Endothelial cell (in vitro differentiated cells): ENCODE measurements around the gene PXDN. TPM values are rescaled to one million over a fixed set of nuclear protein-coding genes. Genes with fewer than 3 reads are reported as not detected.

Source experiments
- DNase-seq: peaks from one replicate; pipeline ENCODE4 v3.0.0; 2021; ENCODE audit warnings: low spot score
- H3K27ac Mint-ChIP-seq: one replicate; pipeline ENCODE4 v1.8.0; 2021; ENCODE audit warnings: mixed read lengths, inconsistent platforms; ENCODE audit not compliant: unreplicated experiment
- H3K27me3 Mint-ChIP-seq: one replicate; pipeline ENCODE4 v1.8.0; 2021; ENCODE audit warnings: mild to moderate bottlenecking, moderate library complexity, mixed read lengths, inconsistent platforms; ENCODE audit not compliant: unreplicated experiment
- H3K36me3 Mint-ChIP-seq: one replicate; pipeline ENCODE4 v1.8.0; 2021; ENCODE audit warnings: mild to moderate bottlenecking, low read depth, mixed read lengths, inconsistent platforms; ENCODE audit not compliant: unreplicated experiment
- H3K4me1 Mint-ChIP-seq: one replicate; pipeline ENCODE4 v1.8.0; 2021; ENCODE audit warnings: mild to moderate bottlenecking, mixed read lengths, inconsistent platforms; ENCODE audit not compliant: unreplicated experiment
- H3K4me3 Mint-ChIP-seq: one replicate; pipeline ENCODE4 v1.8.0; 2021; ENCODE audit warnings: mild to moderate bottlenecking, mixed read lengths, inconsistent platforms; ENCODE audit not compliant: unreplicated experiment
- H3K9me3 Mint-ChIP-seq: one replicate; pipeline ENCODE4 v1.8.0; 2021; ENCODE audit warnings: mixed read lengths, inconsistent platforms; ENCODE audit not compliant: unreplicated experiment
- CTCF ChIP-seq: fragments of 200-600 bp; sonication (generic); IDR thresholded peaks from one replicate; pipeline ENCODE4 v1.5.0; 2021; ENCODE audit warnings: antibody characterized with exemption; ENCODE audit not compliant: unreplicated experiment
- total RNA-seq: library from RNA; stranded (reverse); fragmentation: NEBNext Ultra II Directional; extraction: Animal tissue kit (Norgen Biotek cat#: 25700); gene quantifications from one replicate; pipeline ENCODE4 v1.2.1, GENCODE V29; 2021; ENCODE audit not compliant: unreplicated experiment

PXDN gene
- total RNA-seq, 1 donor from 2014 or later, result 521 TPM

- no peak for TF ChIP-seq CTCF
- no peaks in the 10 kb centered on the region for H3K9me3 Mint-ChIP-seq
- H3K27ac Mint-ChIP-seq, result peak overlapping the region; percentile 44
- H3K4me1 Mint-ChIP-seq, result peaks cover 26% of the 10 kb centered on the region
- no peak for DNase-seq
- H3K4me3 Mint-ChIP-seq, result peak overlapping the region; percentile 83
- H3K36me3 Mint-ChIP-seq, result peaks cover 60% of the 10 kb centered on the region
- H3K27me3 Mint-ChIP-seq, result peaks cover 19% of the 10 kb centered on the region
Observed at GRCh38 chr2:1650085-1650872, 94.0 kb downstream of the PXDN start.

GRCh38 chr2:1649103-1650084 is 94.9 kb downstream of the PXDN start:
- peaks cover 26% of the 10 kb centered on the region for H3K4me1 Mint-ChIP-seq
- peak overlapping the region; percentile 44 for H3K27ac Mint-ChIP-seq
- H3K36me3 Mint-ChIP-seq, result peaks cover 60% of the 10 kb centered on the region
- H3K9me3 Mint-ChIP-seq, result no peaks in the 10 kb centered on the region
- TF ChIP-seq CTCF, result no peak
- peak overlapping the region; percentile 83 for H3K4me3 Mint-ChIP-seq
- H3K27me3 Mint-ChIP-seq, result peaks cover 19% of the 10 kb centered on the region
- DNase-seq, result no peak

- Mint-ChIP-seq H3K4me1 (peaks cover 22% of the 10 kb centered on the region), H3K27me3 (peaks cover 19% of the 10 kb centered on the region), H3K4me3 (peak overlapping the region; percentile 17), H3K9me3 (no peaks in the 10 kb centered on the region), H3K36me3 (peaks cover 58% of the 10 kb centered on the region), H3K27ac (peak overlapping the region; percentile 0)
- DNase-seq, result no peak
- no peak for TF ChIP-seq CTCF
Observed at GRCh38 chr2:1648241-1649102, 95.8 kb downstream of the PXDN start.

- no peak for TF ChIP-seq CTCF
- H3K36me3 Mint-ChIP-seq, result peaks cover 60% of the 10 kb centered on the region
Observed at GRCh38 chr2:1647417-1648240, 96.7 kb downstream of the PXDN start.

More at GRCh38 chr2:1647417-1648240, 96.7 kb downstream of the PXDN start:
- H3K4me3 Mint-ChIP-seq, result peak overlapping the region; percentile 17
- H3K9me3 Mint-ChIP-seq, result no peaks in the 10 kb centered on the region
- H3K27me3 Mint-ChIP-seq, result peaks cover 19% of the 10 kb centered on the region
- peak overlapping the region; percentile 0 for H3K27ac Mint-ChIP-seq
- no peak for DNase-seq
- H3K4me1 Mint-ChIP-seq, result peaks cover 14% of the 10 kb centered on the region
